GM21360 (cell line): ENCODE measurements around the gene NXPH3.

Experiments used
- ATAC-seq: cut with Tn5 transposase; IDR thresholded peaks from one replicate; pipeline ENCODE4 v1.9.1; 2021; ENCODE audit warnings: mild to moderate bottlenecking, moderate library complexity; ENCODE audit not compliant: unreplicated experiment

The NXPH3 gene

DNA sequence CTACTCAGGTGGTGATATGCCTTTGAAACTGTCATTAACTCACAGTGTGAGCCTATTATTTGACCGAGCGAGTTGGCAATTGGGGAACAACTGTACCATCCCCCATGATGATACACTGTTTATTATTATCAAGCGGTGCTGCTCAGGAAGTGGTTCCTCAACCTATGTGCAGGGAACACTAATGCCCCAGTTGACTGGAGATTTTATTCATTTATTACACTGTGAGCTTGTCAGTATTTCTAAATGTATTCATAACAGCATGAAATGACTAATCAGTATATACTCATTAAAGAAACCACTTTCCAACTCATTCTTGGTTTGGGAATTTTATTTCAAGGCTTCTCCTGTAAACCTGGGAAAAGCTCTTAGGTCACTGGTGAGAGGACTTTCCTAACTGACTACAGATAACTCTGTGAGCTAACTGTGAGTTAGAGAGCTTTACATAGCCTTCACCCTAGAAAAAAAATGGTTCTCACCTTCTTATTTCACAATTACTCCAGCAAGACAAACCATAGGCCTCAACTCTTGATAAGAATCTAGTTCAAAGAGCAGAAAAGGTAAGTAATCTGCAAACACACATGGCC is 42.4 kb downstream of the NXPH3 start:
- no peak for ATAC-seq

DNA sequence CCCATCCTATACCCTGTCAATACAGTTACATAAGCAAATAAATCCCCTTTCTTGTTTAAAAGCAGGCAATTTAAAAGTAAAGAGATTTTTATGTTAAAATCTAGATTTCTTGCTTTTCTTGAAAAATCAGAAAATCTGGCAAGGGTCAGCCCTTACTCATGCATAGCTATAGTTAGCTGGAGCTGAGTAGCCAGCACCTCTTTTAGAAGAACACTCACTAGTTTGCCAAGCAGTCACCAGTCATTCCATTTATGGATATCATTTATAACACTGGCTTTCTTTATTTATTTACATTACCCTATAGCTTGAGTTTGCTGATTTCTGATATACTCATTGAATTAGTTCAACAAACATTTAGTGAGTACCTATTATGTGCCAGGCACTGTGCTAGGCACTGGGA is 45.7 kb downstream of the NXPH3 start:
- ATAC-seq: no peak

DNA sequence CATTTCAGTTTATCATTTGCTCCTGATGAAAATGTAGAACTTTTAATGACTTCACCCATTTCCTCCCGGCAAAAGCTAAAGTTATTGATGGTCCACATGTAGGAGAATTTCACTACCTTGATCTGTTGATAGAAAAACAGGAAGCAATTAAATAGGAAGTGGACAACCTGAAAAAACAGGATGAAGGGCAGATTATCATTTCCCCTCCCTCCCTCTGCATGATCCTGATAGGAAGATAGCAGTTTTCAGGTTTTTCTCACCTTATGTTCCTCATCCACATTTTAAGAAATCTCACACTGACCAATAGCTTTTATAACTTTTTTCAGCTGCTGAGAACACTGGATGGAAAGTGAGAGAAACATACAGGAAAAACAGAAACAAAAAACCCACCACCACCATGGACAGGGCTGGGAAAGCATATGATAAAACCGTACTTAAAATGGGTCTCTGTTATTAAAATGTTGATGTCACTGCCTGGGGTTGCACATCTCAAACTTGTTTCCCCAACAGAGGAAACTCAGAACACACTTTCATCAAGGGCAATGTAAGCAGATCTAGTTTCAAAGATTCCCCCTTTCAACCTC is 46.4 kb downstream of the NXPH3 start:
- ATAC-seq: no peak

DNA sequence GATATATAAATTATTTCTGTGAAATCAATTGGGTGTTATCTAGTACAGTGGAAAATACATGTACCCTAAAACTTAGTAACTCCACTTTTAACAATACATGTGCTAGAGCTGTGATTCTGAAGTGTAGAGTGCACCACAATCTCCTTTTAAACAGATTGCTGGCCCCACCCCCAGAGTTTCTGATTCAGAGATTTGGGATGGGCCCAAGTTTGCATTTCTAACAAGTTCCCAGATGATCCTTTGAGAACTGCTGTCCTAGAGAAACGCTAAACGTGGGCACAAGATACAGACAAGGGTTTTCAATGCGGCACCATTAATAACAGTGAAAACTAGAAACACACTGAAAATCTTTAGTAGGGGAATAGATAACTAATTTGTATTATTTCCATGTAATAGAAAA is 49.2 kb downstream of the NXPH3 start:
- ATAC-seq: no peak

DNA sequence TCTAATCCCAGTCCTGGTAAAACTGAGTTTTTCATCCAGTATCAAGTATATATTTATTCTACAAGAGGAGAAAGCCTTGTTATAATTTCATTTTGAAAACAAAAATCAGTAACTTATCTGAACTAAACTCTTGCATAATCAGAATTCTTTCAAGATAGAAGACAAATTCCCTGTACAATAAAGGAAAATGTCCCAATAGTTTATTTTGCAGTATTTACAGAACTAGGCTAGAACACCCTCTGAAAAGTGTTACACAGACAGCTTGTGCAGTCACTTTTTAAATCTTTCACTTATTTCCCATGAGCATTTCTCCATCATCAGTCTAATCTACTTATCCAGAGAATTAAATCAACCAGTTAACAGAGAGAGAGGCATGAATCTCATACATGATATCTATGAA is 53.8 kb downstream of the NXPH3 start:
- no peak for ATAC-seq

DNA sequence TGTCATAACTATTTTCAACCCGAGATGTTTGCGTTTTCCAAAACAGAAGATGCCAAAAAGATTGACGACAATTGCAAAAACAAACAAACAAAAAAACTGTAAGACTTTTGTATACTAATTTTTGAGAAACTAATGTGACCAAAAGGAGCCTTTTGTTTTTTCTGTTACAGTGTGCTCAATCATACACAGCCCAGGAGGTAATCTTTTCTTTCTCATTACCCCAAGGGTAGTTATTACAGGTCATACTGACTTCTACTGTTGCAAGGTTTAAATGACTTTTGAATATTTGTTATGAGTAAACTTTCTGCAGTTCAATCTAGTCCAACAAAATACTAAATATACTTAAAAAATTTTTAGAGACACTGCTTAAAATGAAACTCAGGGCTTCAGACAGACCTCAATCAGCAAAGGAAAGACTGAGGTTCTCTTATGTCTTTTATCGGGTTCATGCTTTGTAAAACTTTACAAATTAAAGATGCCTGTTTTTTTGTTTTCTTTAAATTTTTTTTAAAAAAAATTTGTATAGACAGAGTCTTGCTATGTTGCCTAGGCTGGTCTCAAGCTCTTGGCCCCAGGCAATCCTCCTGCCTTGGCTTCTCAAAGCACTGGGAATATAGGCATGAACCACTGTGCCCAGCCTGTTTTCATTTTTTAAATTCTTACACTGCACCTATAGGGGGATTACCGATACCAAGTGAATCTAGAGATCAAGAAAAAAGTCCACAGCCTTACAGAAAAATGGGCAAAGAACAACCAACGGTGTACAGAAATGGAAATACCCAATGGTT is 54.6 kb downstream of the NXPH3 start:
- no peak for ATAC-seq

DNA sequence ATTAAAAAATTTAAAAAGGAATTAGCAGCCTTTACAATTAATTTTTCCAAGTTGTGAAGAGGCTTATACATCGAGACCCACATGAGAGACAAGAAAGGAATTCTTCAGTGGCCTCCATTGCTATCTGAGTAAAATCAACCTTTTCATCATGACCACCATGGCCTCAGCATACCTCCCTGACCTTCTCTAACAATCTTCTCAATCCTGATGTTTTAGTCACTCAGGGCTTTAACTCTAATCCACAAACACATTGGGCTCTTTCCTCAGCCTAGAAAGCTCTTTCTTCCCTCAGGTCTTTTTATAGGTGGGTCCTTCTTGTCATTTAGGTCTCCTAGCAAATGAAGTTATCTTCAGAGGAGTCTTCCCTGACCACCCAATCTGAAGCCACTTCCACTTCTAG is 55.8 kb downstream of the NXPH3 start:
- ATAC-seq: no peak
